CD4-positive, alpha-beta T cell (primary cell): Measurements from ENCODE around the gene TCF12. TPM values are rescaled to one million over a fixed set of nuclear protein-coding genes. Genes with fewer than 3 reads are reported as not detected.

ENCODE experiments used
- ATAC-seq: fragments of 200-7000 bp; cut with Tn5 transposase; one replicate; pipeline ENCODE4 v1.10.0; 2022; ENCODE audit warnings: mild to moderate bottlenecking; ENCODE audit not compliant: poor library complexity
- CTCF ChIA-PET: fragments of 350-600 bp; sonication (Branson Sonifier 250); formaldehyde crosslinking; loops from one replicate; lab custom pipeline; 2021; ENCODE audit warnings: antibody characterized with exemption, inconsistent platforms; lab: Charles Lee
- POLR2A ChIA-PET: fragments of 350-600 bp; sonication (Branson Sonifier 250); formaldehyde crosslinking; loops from one replicate; lab custom pipeline; 2021; ENCODE audit warnings: antibody characterized with exemption, inconsistent platforms; lab: Charles Lee
- DNase-seq, 14 experiments: peaks; one replicate each; pipeline ENCODE4 v3.0.0-alpha.2; 2013 to 2020; ENCODE audit warnings: mixed read lengths in 2 of 14
- H3K27ac ChIP-seq, 2 donors: one replicate each; pipeline versions ENCODE4 v1.5.1 to v1.7.0; 2013; ENCODE audit warnings: low read length in 2 of 2, low read depth in 1 of 2, mild to moderate bottlenecking in 1 of 2
- H3K27me3 ChIP-seq, 2 experiments: 1 replicate in 1 of 2; 2 replicates in 1 of 2; pipeline versions ENCODE4 v1.6.1 to v1.7.0; 2013; ENCODE audit warnings: low read length in 2 of 2, control low read depth in 1 of 2, mild to moderate bottlenecking in 1 of 2, moderate library complexity in 1 of 2; ENCODE audit not compliant: insufficient read depth in 2 of 2, control insufficient read depth in 1 of 2
- H3K36me3 ChIP-seq: one replicate; pipeline ENCODE4 v1.6.1; 2013; ENCODE audit warnings: low read length, control low read depth; ENCODE audit not compliant: insufficient read depth
- H3K4me1 ChIP-seq: one replicate; pipeline ENCODE4 v1.6.1; 2013; ENCODE audit warnings: low read length, control low read depth; ENCODE audit not compliant: insufficient read depth
- H3K4me3 ChIP-seq: one replicate; pipeline ENCODE4 v1.5.1; 2013; ENCODE audit warnings: mild to moderate bottlenecking, low read length, moderate library complexity
- H3K9me3 ChIP-seq, 2 experiments: 1 replicate in 1 of 2; 2 replicates in 1 of 2; pipeline versions ENCODE4 v1.6.1 to v1.7.0; 2013; ENCODE audit warnings: low read length in 2 of 2, mild to moderate bottlenecking in 2 of 2, control low read depth in 1 of 2, moderate library complexity in 1 of 2; ENCODE audit not compliant: control insufficient read depth in 1 of 2, insufficient read depth in 1 of 2
- H3K27ac Mint-ChIP-seq: one replicate; pipeline ENCODE4 v1.8.0; 2020; ENCODE audit warnings: mixed read lengths
- H3K27me3 Mint-ChIP-seq: one replicate; pipeline ENCODE4 v1.8.0; 2021; ENCODE audit warnings: mixed read lengths
- H3K36me3 Mint-ChIP-seq: one replicate; pipeline ENCODE4 v1.8.0; 2021; ENCODE audit warnings: low read depth, mixed read lengths
- H3K4me1 Mint-ChIP-seq: one replicate; pipeline ENCODE4 v1.8.0; 2021; ENCODE audit warnings: low read depth, mixed read lengths
- H3K4me3 Mint-ChIP-seq: one replicate; pipeline ENCODE4 v1.8.0; 2020; ENCODE audit warnings: mild to moderate bottlenecking, mixed read lengths
- H3K9me3 Mint-ChIP-seq: one replicate; pipeline ENCODE4 v1.8.0; 2020; ENCODE audit warnings: mixed read lengths
- CTCF ChIP-seq: fragments of 200-600 bp; IDR thresholded peaks from one replicate; pipeline ENCODE4 v1.8.0; 2022; ENCODE audit warnings: antibody characterized with exemption, mild to moderate bottlenecking
- intact Hi-C, 2 experiments: fragments of 100-400 bp; cut with DNase I in 1 of 2; cut with micrococcal nuclease in 1 of 2; formaldehyde crosslinking; loops; one replicate each; pipeline versions ENCODE4 v1.15.1 to v1.9.0; 2023 to 2025; cut with DNase I, micrococcal nuclease
- total RNA-seq, 174 experiments: library from RNA in 2 of 174; stranded (reverse) in 2 of 174; gene quantifications; one replicate each; pipeline ENCODE4 v1.2.3 and lab custom pipeline; 2021 to 2026

TCF12 gene
- total RNA-seq, 2 experiments from 2014 or later, result 54.0 TPM

- H3K4me3 Mint-ChIP-seq, result no peak overlapping the region
- H3K9me3 Mint-ChIP-seq, result no peaks in the 10 kb centered on the region
- Histone ChIP-seq H3K4me3 (no peak overlapping the region), H3K9me3 (no peaks in the 10 kb centered on the region), H3K36me3 (no peaks in the 10 kb centered on the region), H3K4me1 (no peaks in the 10 kb centered on the region), H3K27ac (no peak overlapping the region), H3K27me3 (no peaks in the 10 kb centered on the region)
- H3K36me3 Mint-ChIP-seq, result no peaks in the 10 kb centered on the region
- POLR2A ChIA-PET, result interaction anchor here (1.0 kb wide), 1 partner anchor 15 kb away, joined by 4 read pairs; no protein-coding TSS in a partner anchor
- CTCF ChIA-PET, result no interaction called here
- peaks cover 51% of the 10 kb centered on the region for H3K4me1 Mint-ChIP-seq
- DNase-seq, result no peak
- no peak overlapping the region for H3K27ac Mint-ChIP-seq
- no peak for ATAC-seq
- no peak for TF ChIP-seq CTCF
- intact Hi-C loops, result no loop called here
- H3K27me3 Mint-ChIP-seq, result no peaks in the 10 kb centered on the region
Observed at GRCh38 chr15:57223345-57223744, 304.9 kb downstream of the TCF12 start.

- Mint-ChIP-seq H3K27me3 (no peaks in the 10 kb centered on the region), H3K4me3 (no peak overlapping the region), H3K4me1 (peaks cover 53% of the 10 kb centered on the region), H3K27ac (no peak overlapping the region), H3K9me3 (no peaks in the 10 kb centered on the region), H3K36me3 (no peaks in the 10 kb centered on the region)
- DNase-seq (no peak), ATAC-seq (no peak)
- POLR2A ChIA-PET, result interaction anchor here (1.0 kb wide), 1 partner anchor 16 kb away, joined by 4 read pairs; no protein-coding TSS in a partner anchor
- Histone ChIP-seq H3K9me3 (no peaks in the 10 kb centered on the region), H3K36me3 (no peaks in the 10 kb centered on the region), H3K27me3 (no peaks in the 10 kb centered on the region), H3K27ac (no peak overlapping the region), H3K4me1 (no peaks in the 10 kb centered on the region), H3K4me3 (no peak overlapping the region)
- CTCF ChIA-PET, result no interaction called here
- intact Hi-C loops, result no loop called here
- no peak for TF ChIP-seq CTCF
Observed at GRCh38 chr15:57223887-57224286, 305.4 kb downstream of the TCF12 start.

- no peak overlapping the region for H3K4me3 Mint-ChIP-seq
- no peak overlapping the region for H3K27ac ChIP-seq
- no peaks in the 10 kb centered on the region for H3K4me1 ChIP-seq
- ChIA-PET CTCF (no interaction called here), POLR2A (no interaction called here)
- no peak overlapping the region for H3K27ac Mint-ChIP-seq
- intact Hi-C loops, result no loop called here
- H3K4me1 Mint-ChIP-seq, result peaks cover 49% of the 10 kb centered on the region
- H3K36me3 ChIP-seq, result no peaks in the 10 kb centered on the region
- DNase-seq, result no peak
- no peaks in the 10 kb centered on the region for H3K9me3 Mint-ChIP-seq
- H3K27me3 ChIP-seq, result no peaks in the 10 kb centered on the region
- H3K4me3 ChIP-seq, result no peak overlapping the region
- ATAC-seq, result no peak
- H3K36me3 Mint-ChIP-seq, result no peaks in the 10 kb centered on the region
- no peaks in the 10 kb centered on the region for H3K9me3 ChIP-seq
- H3K27me3 Mint-ChIP-seq, result no peaks in the 10 kb centered on the region
- TF ChIP-seq CTCF, result no peak
Observed at GRCh38 chr15:57224664-57225063, 306.2 kb downstream of the TCF12 start.
